IMR-90 (cell line): ENCODE measurements around the gene SLC2A11. TPM values are rescaled to one million over a fixed set of nuclear protein-coding genes. Genes with fewer than 3 reads are reported as not detected.

ENCODE experiments used
- ATAC-seq: fragments of 200-7000 bp; cut with Tn5 transposase; 2 replicates; pipeline ENCODE4 v1.9.1; 2020; ENCODE audit warnings: low read depth, mild to moderate bottlenecking, moderate library complexity
- BruUV-seq: library from RNA; stranded (reverse); fragments of 400-500 nt; replicated peaks from 2 replicates; lab custom pipeline; 2021; lab: Mats Ljungman, UMichigan
- CTCF ChIA-PET: fragments of 300-600 bp; formaldehyde crosslinking; extraction: SDS; loops from one replicate; lab custom pipeline; 2021; ENCODE audit warnings: antibody characterized with exemption; lab: Yijun Ruan, JAX
- POLR2A ChIA-PET: fragments of 300-600 bp; sonication (Branson Sonifier 250); formaldehyde crosslinking; loops from one replicate; lab custom pipeline; 2022; ENCODE audit warnings: antibody characterized with exemption; ENCODE audit not compliant: unreplicated experiment; lab: Charles Lee
- DNase-seq: peaks from one replicate; pipeline ENCODE4 v3.0.0; 2013
- H2AFZ ChIP-seq: replicated peaks from 2 replicates; pipeline ENCODE3; 2013; ENCODE audit warnings: low read length, mild to moderate bottlenecking; ENCODE audit not compliant: poor library complexity
- H2AK5ac ChIP-seq: 2 replicates; pipeline ENCODE4 v1.6.1; 2013; ENCODE audit warnings: low read depth, low read length, inconsistent platforms
- H2AK9ac ChIP-seq: replicated peaks from 2 replicates; pipeline ENCODE3; 2013; ENCODE audit warnings: mild to moderate bottlenecking, low read depth, low read length, moderate library complexity; ENCODE audit not compliant: poor library complexity
- H2BK120ac ChIP-seq: 2 replicates; pipeline ENCODE4 v1.6.1; 2013; ENCODE audit warnings: low read depth, low read length, inconsistent platforms
- H2BK15ac ChIP-seq: 3 replicates; pipeline ENCODE4 v1.6.1; 2013; ENCODE audit warnings: low read depth, low read length, inconsistent platforms
- H2BK20ac ChIP-seq: 2 replicates; pipeline ENCODE4 v1.6.1; 2013; ENCODE audit warnings: low read depth, mild to moderate bottlenecking, inconsistent platforms, low read length, moderate library complexity
- H2BK5ac ChIP-seq: 2 replicates; pipeline ENCODE4 v1.6.1; 2013; ENCODE audit warnings: mild to moderate bottlenecking, low read depth, low read length, inconsistent platforms; ENCODE audit not compliant: poor library complexity, severe bottlenecking
- H3K14ac ChIP-seq: replicated peaks from 2 replicates; pipeline ENCODE4 v1.6.1; 2013; ENCODE audit warnings: low read depth, low read length, inconsistent platforms
- H3K18ac ChIP-seq: 2 replicates; pipeline ENCODE4 v1.6.1; 2013; ENCODE audit warnings: low read depth, low read length, control low read depth
- H3K23ac ChIP-seq: 2 replicates; pipeline ENCODE4 v1.6.1; 2013; ENCODE audit warnings: low read depth, low read length, inconsistent platforms
- H3K27ac ChIP-seq: 2 replicates; pipeline ENCODE4 v1.5.1; 2013; ENCODE audit warnings: mild to moderate bottlenecking, control low read depth, low read length; ENCODE audit not compliant: insufficient read depth
- H3K27me3 ChIP-seq: 2 replicates; pipeline ENCODE4 v1.6.1; 2013; ENCODE audit warnings: low read length; ENCODE audit not compliant: control insufficient read depth, insufficient read depth
- H3K36me3 ChIP-seq: 2 replicates; pipeline ENCODE4 v1.6.1; 2013; ENCODE audit warnings: low read length, mixed read lengths; ENCODE audit not compliant: control insufficient read depth, insufficient read depth
- H3K4ac ChIP-seq: 2 replicates; pipeline ENCODE4 v1.6.1; 2013; ENCODE audit warnings: low read depth, low read length, inconsistent platforms
- H3K4me1 ChIP-seq: 2 replicates; pipeline ENCODE4 v1.6.1; 2013; ENCODE audit warnings: low read length, mixed read lengths; ENCODE audit not compliant: control insufficient read depth, insufficient read depth
- H3K4me2 ChIP-seq: 2 replicates; pipeline ENCODE4 v1.6.1; 2013; ENCODE audit warnings: low read depth, mild to moderate bottlenecking, control low read depth, low read length, moderate library complexity
- H3K4me3 ChIP-seq: 2 replicates; pipeline ENCODE4 v1.5.1; 2013; ENCODE audit warnings: low read depth, mild to moderate bottlenecking, control low read depth, low read length, moderate library complexity; ENCODE audit not compliant: insufficient read depth
- H3K56ac ChIP-seq: 2 replicates; pipeline ENCODE4 v1.6.1; 2013; ENCODE audit warnings: low read length, inconsistent platforms; ENCODE audit not compliant: insufficient read depth; ENCODE audit errors: extremely low read depth
- H3K79me1 ChIP-seq, 2 experiments: 2 replicates each; pipeline ENCODE4 v1.6.1; 2013; ENCODE audit warnings: low read length in 2 of 2, inconsistent platforms in 1 of 2, low read depth in 1 of 2
- H3K9ac ChIP-seq: 2 replicates; pipeline ENCODE4 v1.6.1; 2013; ENCODE audit warnings: low read depth, low read length, control low read depth
- H3K9me1 ChIP-seq: 2 replicates; pipeline ENCODE4 v1.6.1; 2013; ENCODE audit warnings: low read length, inconsistent platforms; ENCODE audit not compliant: insufficient read depth
- H3K9me3 ChIP-seq: 2 replicates; pipeline ENCODE4 v1.6.1; 2013; ENCODE audit warnings: low read length; ENCODE audit not compliant: control insufficient read depth, insufficient read depth
- H4K20me1 ChIP-seq: 2 replicates; pipeline ENCODE4 v1.6.1; 2013; ENCODE audit warnings: low read length, inconsistent platforms; ENCODE audit not compliant: insufficient read depth
- H4K5ac ChIP-seq: 2 replicates; pipeline ENCODE4 v1.6.1; 2013; ENCODE audit warnings: mild to moderate bottlenecking, low read depth, low read length, control low read depth
- H4K8ac ChIP-seq, 2 experiments: 2 replicates each; pipeline ENCODE4 v1.6.1; 2013; ENCODE audit warnings: low read depth in 2 of 2, low read length in 2 of 2, control low read depth in 1 of 2, inconsistent platforms in 1 of 2
- H4K91ac ChIP-seq: 2 replicates; pipeline ENCODE4 v1.6.1; 2013; ENCODE audit warnings: low read depth, low read length, inconsistent platforms; ENCODE audit not compliant: insufficient read depth
- BHLHE40 ChIP-seq: fragments of 150-350 bp; IDR thresholded peaks from 2 replicates; pipeline ENCODE4 v1.6.1; 2016; ENCODE audit warnings: mild to moderate bottlenecking, low read depth, low read length
- CEBPB ChIP-seq: IDR thresholded peaks from 2 replicates; pipeline ENCODE4 v1.6.1; 2012; ENCODE audit warnings: low read depth, low read length, improper control_type of control experiment
- CHD1 ChIP-seq: IDR thresholded peaks from 2 replicates; pipeline ENCODE4 v1.6.1; 2012; ENCODE audit warnings: low read depth, low read length, improper control_type of control experiment
- CTCF ChIP-seq: conservative IDR thresholded peaks from 2 replicates; pipeline ENCODE4 v1.5.1; 2012; ENCODE audit warnings: mild to moderate bottlenecking, low read depth, low read length, improper control_type of control experiment
- ELK1 ChIP-seq: fragments of 150-350 bp; IDR thresholded peaks from 2 replicates; pipeline ENCODE4 v1.6.1; 2016; ENCODE audit warnings: low read depth, mild to moderate bottlenecking, low read length, moderate library complexity, borderline replicate concordance
- FOS ChIP-seq: fragments of 150-350 bp; IDR thresholded peaks from 2 replicates; pipeline ENCODE4 v1.6.1; 2016; ENCODE audit warnings: low read depth, low read length
- MAFK ChIP-seq: IDR thresholded peaks from 2 replicates; pipeline ENCODE4 v1.6.1; 2012; ENCODE audit warnings: low read depth, low read length, improper control_type of control experiment
- MAZ ChIP-seq: IDR thresholded peaks from 2 replicates; pipeline ENCODE4 v1.6.1; 2012; ENCODE audit warnings: low read depth, mild to moderate bottlenecking, low read length, improper control_type of control experiment, moderate library complexity, borderline replicate concordance
- MXI1 ChIP-seq: IDR thresholded peaks from 2 replicates; pipeline ENCODE4 v1.6.1; 2012; ENCODE audit warnings: low read depth, mild to moderate bottlenecking, low read length, moderate library complexity, borderline replicate concordance
- NFE2L2 ChIP-seq: fragments of 150-350 bp; IDR thresholded peaks from 2 replicates; pipeline ENCODE4 v1.6.1; 2016; ENCODE audit warnings: low read depth, mild to moderate bottlenecking, low read length
- POLR2A ChIP-seq: IDR thresholded peaks from 2 replicates; pipeline ENCODE4 v1.6.1; 2012; ENCODE audit warnings: mild to moderate bottlenecking, low read depth, low read length
- RAD21 ChIP-seq: IDR thresholded peaks from 2 replicates; pipeline ENCODE4 v1.6.1; 2012; ENCODE audit warnings: low read length, improper control_type of control experiment
- RCOR1 ChIP-seq: IDR thresholded peaks from 2 replicates; pipeline ENCODE4 v1.6.1; 2012; ENCODE audit warnings: mild to moderate bottlenecking, low read length, improper control_type of control experiment; ENCODE audit not compliant: insufficient replicate concordance
- RFX5 ChIP-seq: IDR thresholded peaks from 2 replicates; pipeline ENCODE4 v1.8.0; 2012; ENCODE audit warnings: low read depth, mild to moderate bottlenecking, low read length, moderate library complexity
- SMC3 ChIP-seq: fragments of 150-350 bp; IDR thresholded peaks from 2 replicates; pipeline ENCODE4 v1.6.1; 2016; ENCODE audit warnings: low read depth, mild to moderate bottlenecking, antibody characterized with exemption, low read length, moderate library complexity
- USF2 ChIP-seq: fragments of 150-350 bp; IDR thresholded peaks from 2 replicates; pipeline ENCODE4 v1.6.1; 2017; ENCODE audit warnings: mild to moderate bottlenecking, antibody characterized with exemption, low read length, low read depth
- WGBS, 2 experiments: methylation state at CpG; one replicate each; pipeline versions ENCODE4 v1.1.5 to v1.1.7; 2013; ENCODE audit warnings: missing lambda C conversion rate in 2 of 2; ENCODE audit not compliant: insufficient read length in 1 of 2; ENCODE audit errors: extremely low coverage in 2 of 2; 5-methylcytosine and 5-hydroxymethylcytosine counted together
- dilution Hi-C: fragments of 300-500 bp; cut with HindIII; formaldehyde crosslinking; loops from one replicate; pipeline ENCODE4 v1.14.3; 2018; ENCODE audit warnings: low sequenced_read_pairs; ENCODE audit not compliant: unreplicated experiment
- in situ Hi-C: fragments of 300-500 bp; cut with MboI; formaldehyde crosslinking; loops from 3 replicates; pipeline ENCODE4 v1.14.3; 2019; ENCODE audit warnings: low sequenced_read_pairs, inconsistent platforms, mixed read lengths
- intact Hi-C: fragments of 100-400 bp; cut with micrococcal nuclease; formaldehyde crosslinking; loops from 2 replicates; pipeline ENCODE4 v1.10.0; 2022
- polyA plus RNA-seq, 3 experiments: library from polyadenylated mRNA; depleted of rRNA; stranded (reverse); fragments of >200 nt; gene quantifications; 2 replicates each; pipeline ENCODE4 v1.2.3, GENCODE V29; 2012; ENCODE audit warnings: low replicate concordance in 1 of 3
- total RNA-seq: library from RNA; depleted of rRNA; stranded (reverse); fragments of >200 nt; gene quantifications from 2 replicates; pipeline ENCODE4 v1.2.3, GENCODE V29; 2012

SLC2A11 gene
- total and polyA plus RNA-seq, 2 of the 4 experiments (the other 2 are of a cell fraction): 3.2 to 8.7 TPM

- H2AK9ac ChIP-seq: no peak overlapping the region
- H2BK20ac ChIP-seq: no peak overlapping the region
- no peak overlapping the region for H3K9ac ChIP-seq
- no peak overlapping the region for H3K27ac ChIP-seq
- intact Hi-C loops (no loop called here), in situ Hi-C loops (no loop called here), dilution Hi-C loops (no loop called here)
- no peaks in the 10 kb centered on the region for H3K27me3 ChIP-seq
- H3K4me1 ChIP-seq: no peaks in the 10 kb centered on the region
- no peak overlapping the region for H2AK5ac ChIP-seq
- H3K23ac ChIP-seq: no peak overlapping the region
- no peak overlapping the region for H2BK15ac ChIP-seq
- H3K56ac ChIP-seq: no peak overlapping the region
- no peak for TF ChIP-seq RAD21
- no peak for TF ChIP-seq ELK1
- TF ChIP-seq MAFK: no peak
- no peak for TF ChIP-seq MXI1
- TF ChIP-seq CEBPB: no peak
- TF ChIP-seq RCOR1: no peak
- no peak for TF ChIP-seq CHD1
- no peak for TF ChIP-seq MAZ
- no peak for TF ChIP-seq RFX5
- no peak for TF ChIP-seq BHLHE40
- TF ChIP-seq USF2: no peak
- TF ChIP-seq POLR2A: no peak
- no peak for TF ChIP-seq CTCF
- no peak for TF ChIP-seq FOS
- no peak for TF ChIP-seq NFE2L2
- no peak for TF ChIP-seq SMC3
- H3K4me3 ChIP-seq: no peak overlapping the region
- H3K18ac ChIP-seq: no peak overlapping the region
- POLR2A ChIA-PET: no interaction called here
- peaks cover 3% of the 10 kb centered on the region; the same call in 1 of the 2 replicates for H3K9me1 ChIP-seq
- BruUV-seq: no TSS peak
- H3K79me1 ChIP-seq: no peaks in the 10 kb centered on the region; a peak in 1 of 4 replicates
- H4K20me1 ChIP-seq: peaks cover 8% of the 10 kb centered on the region; the same call in 1 of the 2 replicates
- H3K14ac ChIP-seq: no peak overlapping the region
- H2BK120ac ChIP-seq: no peak overlapping the region
- no peak overlapping the region for H2AFZ ChIP-seq
- no peak overlapping the region for H2BK5ac ChIP-seq
- CTCF ChIA-PET: no interaction called here
- ATAC-seq (peak; percentile 27), DNase-seq (no peak)
- H4K91ac ChIP-seq: no peak overlapping the region
- no peak overlapping the region for H3K4ac ChIP-seq
- H3K36me3 ChIP-seq: peaks cover 41% of the 10 kb centered on the region
- 73% methylated on average over 3 of the region's 10 CpGs; no CpG with 5 or more reads in 1 of the 2 experiments for WGBS, 2 experiments
- H4K8ac ChIP-seq: no peak overlapping the region
- no peak overlapping the region for H3K4me2 ChIP-seq
- H3K9me3 ChIP-seq: no peaks in the 10 kb centered on the region
- H4K5ac ChIP-seq: no peak overlapping the region
Observed at GRCh38 chr22:23815541-23816155, 42.0 kb upstream of the SLC2A11 start.
